Tibial artery (tissue), 4 donors: Measurements from ENCODE around the gene CEP131.

Experiments
- DNase-seq, 2 donors: peaks; one replicate each; pipeline ENCODE4 v3.0.0-alpha.2; 2019
- H3K27ac ChIP-seq, 2 donors: fragments of 200-600 bp; sonication (generic) in 1 of 2; 1 replicate in 1 of 2; 2 replicates in 1 of 2; pipeline ENCODE4 v1.5.1; 2018 to 2019; ENCODE audit warnings: mild to moderate bottlenecking in 1 of 2
- H3K27me3 ChIP-seq, 2 donors: fragments of 200-600 bp; sonication (generic) in 1 of 2; one replicate each; pipeline versions ENCODE4 v1.5.1 to v1.6.0; 2016 to 2019
- H3K36me3 ChIP-seq, 3 donors: fragments of 200-600 bp; sonication (generic) in 2 of 3; one replicate each; pipeline ENCODE4 v1.5.1; 2016 to 2019; ENCODE audit warnings: mild to moderate bottlenecking in 2 of 3
- H3K4me1 ChIP-seq, 4 donors: fragments of 200-600 bp; sonication (generic) in 2 of 4; 1 replicate in 3 of 4; 2 replicates in 1 of 4; pipeline ENCODE4 v1.5.1; 2016 to 2019
- H3K4me3 ChIP-seq, 2 donors: fragments of 200-600 bp; sonication (generic) in 1 of 2; 1 replicate in 1 of 2; 2 replicates in 1 of 2; pipeline ENCODE4 v1.5.1; 2018 to 2019; ENCODE audit warnings: mild to moderate bottlenecking in 2 of 2
- H3K9me3 ChIP-seq, 3 donors: fragments of 200-600 bp; sonication (generic) in 1 of 3; one replicate each; pipeline ENCODE4 v1.5.1; 2016 to 2019
- intact Hi-C: fragments of 100-400 bp; cut with DNase I; formaldehyde crosslinking; loops from one replicate; pipeline ENCODE4 v1.15.0; 2023; ENCODE audit warnings: low total_unique reads
- TF ChIP-seq, protein P1 (sequence below), 2 experiments: fragments of 200-600 bp in 1 of 2; fragments of 450-650 bp in 1 of 2; IDR thresholded peaks; one replicate each; pipeline ENCODE4 v1.5.1; 2017 to 2019; ENCODE audit warnings: antibody characterized with exemption in 2 of 2, mild to moderate bottlenecking in 1 of 2, moderate library complexity in 1 of 2

Gene CEP131

GRCh38 chr17:81260171-81260570 lies 37.4 kb upstream of the CEP131 start:
- H3K9me3 ChIP-seq = no peaks in the 10 kb centered on the region

GRCh38 chr17:81259058-81259605 lies 36.4 kb upstream of the CEP131 start:
- no peaks in the 10 kb centered on the region for H3K9me3 ChIP-seq
- peaks cover 30 to 81% (median 61%) of the 10 kb centered on the region in 3 donors for H3K36me3 ChIP-seq
- H3K27me3 ChIP-seq = no peaks in the 10 kb centered on the region
- TF ChIP-seq, protein P1, sequence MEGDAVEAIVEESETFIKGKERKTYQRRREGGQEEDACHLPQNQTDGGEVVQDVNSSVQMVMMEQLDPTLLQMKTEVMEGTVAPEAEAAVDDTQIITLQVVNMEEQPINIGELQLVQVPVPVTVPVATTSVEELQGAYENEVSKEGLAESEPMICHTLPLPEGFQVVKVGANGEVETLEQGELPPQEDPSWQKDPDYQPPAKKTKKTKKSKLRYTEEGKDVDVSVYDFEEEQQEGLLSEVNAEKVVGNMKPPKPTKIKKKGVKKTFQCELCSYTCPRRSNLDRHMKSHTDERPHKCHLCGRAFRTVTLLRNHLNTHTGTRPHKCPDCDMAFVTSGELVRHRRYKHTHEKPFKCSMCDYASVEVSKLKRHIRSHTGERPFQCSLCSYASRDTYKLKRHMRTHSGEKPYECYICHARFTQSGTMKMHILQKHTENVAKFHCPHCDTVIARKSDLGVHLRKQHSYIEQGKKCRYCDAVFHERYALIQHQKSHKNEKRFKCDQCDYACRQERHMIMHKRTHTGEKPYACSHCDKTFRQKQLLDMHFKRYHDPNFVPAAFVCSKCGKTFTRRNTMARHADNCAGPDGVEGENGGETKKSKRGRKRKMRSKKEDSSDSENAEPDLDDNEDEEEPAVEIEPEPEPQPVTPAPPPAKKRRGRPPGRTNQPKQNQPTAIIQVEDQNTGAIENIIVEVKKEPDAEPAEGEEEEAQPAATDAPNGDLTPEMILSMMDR (IDR thresholded peaks at IDR 0.05) = no peak
- intact Hi-C loops = no loop called here
- DNase-seq = no peak
- H3K4me1 ChIP-seq = peaks cover 0 to 16% (median 13%) of the 10 kb centered on the region in 4 donors
- H3K27ac ChIP-seq = no peak overlapping the region
- no peak overlapping the region for H3K4me3 ChIP-seq

More at GRCh38 chr17:81260171-81260570, 37.4 kb upstream of the CEP131 start:
- H3K4me3 ChIP-seq = no peak overlapping the region
- intact Hi-C loops = loop anchor here (5.0 kb wide), 1 partner anchor 563 kb away; no protein-coding TSS in a partner anchor
- H3K27me3 ChIP-seq = no peaks in the 10 kb centered on the region
- H3K4me1 ChIP-seq = peaks cover 0 to 8% (median 6%) of the 10 kb centered on the region in 4 donors
- DNase-seq = no peak
- H3K36me3 ChIP-seq = peaks cover 35 to 91% (median 71%) of the 10 kb centered on the region in 3 donors
- H3K27ac ChIP-seq = no peak overlapping the region
- TF ChIP-seq, protein P1 (IDR thresholded peaks at IDR 0.05) = no peak

- intact Hi-C loops = no loop called here
- H3K9me3 ChIP-seq = no peaks in the 10 kb centered on the region
- H3K4me3 ChIP-seq = no peak overlapping the region
- peaks cover 0 to 16% (median 13%) of the 10 kb centered on the region in 4 donors for H3K4me1 ChIP-seq
- no peak for DNase-seq
- H3K27me3 ChIP-seq = no peaks in the 10 kb centered on the region
- no peak overlapping the region for H3K27ac ChIP-seq
- TF ChIP-seq, protein P1 (IDR thresholded peaks at IDR 0.05) = no peak
- H3K36me3 ChIP-seq = peaks cover 26 to 72% (median 52%) of the 10 kb centered on the region in 3 donors
Measured at GRCh38 chr17:81258292-81258691, 35.5 kb upstream of the CEP131 start.

GRCh38 chr17:81257533-81257932 lies 34.8 kb upstream of the CEP131 start:
- H3K27ac ChIP-seq = no peak overlapping the region
- TF ChIP-seq, protein P1 (IDR thresholded peaks at IDR 0.05) = no peak
- peaks cover 0 to 16% (median 13%) of the 10 kb centered on the region in 4 donors for H3K4me1 ChIP-seq
- H3K4me3 ChIP-seq = no peak overlapping the region
- H3K36me3 ChIP-seq = peaks cover 25 to 69% (median 51%) of the 10 kb centered on the region in 3 donors
- intact Hi-C loops = no loop called here
- no peaks in the 10 kb centered on the region for H3K27me3 ChIP-seq
- DNase-seq = no peak
- no peaks in the 10 kb centered on the region for H3K9me3 ChIP-seq

GRCh38 chr17:81256616-81257015 lies 33.9 kb upstream of the CEP131 start:
- TF ChIP-seq, protein P1 (IDR thresholded peaks at IDR 0.05) = no peak
- no peak for DNase-seq
- Histone ChIP-seq H3K27me3 (no peaks in the 10 kb centered on the region), H3K4me1 (peaks cover 0 to 16% (median 13%) of the 10 kb centered on the region in 4 donors), H3K27ac (no peak overlapping the region), H3K4me3 (no peak overlapping the region), H3K36me3 (peaks cover 24 to 69% (median 51%) of the 10 kb centered on the region in 3 donors), H3K9me3 (no peaks in the 10 kb centered on the region)
- intact Hi-C loops = no loop called here
